Measurements from ENCODE around the gene COPB2. TPM values are rescaled to one million over a fixed set of nuclear protein-coding genes. Genes with fewer than 3 reads are reported as not detected.
A peak's percentile ranks its signal among the peaks of the same experiment; 100 is the strongest.

The COPB2 gene
- total and polyA plus RNA-seq, 2 of the 4 experiments (the other 2 are of a cell fraction): 179 to 363 TPM

- no peak for TF ChIP-seq USF2 (IDR thresholded peaks at IDR 0.05; ENCODE audit: low read depth, low read length)
- TF ChIP-seq RFX5 (IDR thresholded peaks at IDR 0.05; ENCODE audit: low read depth, low read length): no peak
- no peak for TF ChIP-seq MXI1 (IDR thresholded peaks at IDR 0.05; ENCODE audit: borderline replicate concordance, low read depth, low read length)
- no peak for TF ChIP-seq MAZ (IDR thresholded peaks at IDR 0.05; ENCODE audit: borderline replicate concordance, low read depth, low read length)
- TF ChIP-seq BHLHE40 (IDR thresholded peaks at IDR 0.05; ENCODE audit: low read depth, low read length): no peak
- no peak for TF ChIP-seq RCOR1 (IDR thresholded peaks at IDR 0.05; ENCODE audit: insufficient replicate concordance, low read length)
These were observed 31.5 kb downstream of the COPB2 start (continued) for GRCh38 chr3:139357899-139358298.

- H3K56ac ChIP-seq (ENCODE audit: extremely low read depth, insufficient read depth, low read length): no peak overlapping the region
- H2AK5ac ChIP-seq (ENCODE audit: low read depth, low read length): no peak overlapping the region
- 67% methylated on average over 1 of the region's 1 CpG; no CpG with 5 or more reads in 1 of the 2 experiments for WGBS, 2 experiments (ENCODE audit: extremely low coverage in 2 of 2, insufficient read length in 1 of 2)
- no peak overlapping the region for H4K91ac ChIP-seq (ENCODE audit: insufficient read depth, low read depth, low read length)
- H3K36me3 ChIP-seq (ENCODE audit: control insufficient read depth, insufficient read depth, low read length): peaks cover 44% of the 10 kb centered on the region
- H3K4ac ChIP-seq (ENCODE audit: low read depth, low read length): no peak overlapping the region
- POLR2A ChIA-PET (ENCODE audit: unreplicated experiment): no interaction called here
- peaks cover 2% of the 10 kb centered on the region; the same call in 1 of the 2 replicates for H3K4me1 ChIP-seq (ENCODE audit: control insufficient read depth, insufficient read depth, low read length)
- dilution Hi-C loops (cut with HindIII; ENCODE audit: low sequenced_read_pairs, unreplicated experiment) (no loop called here), intact Hi-C loops (cut with micrococcal nuclease) (no loop called here), in situ Hi-C loops (cut with MboI; ENCODE audit: low sequenced_read_pairs) (no loop called here)
- no peak overlapping the region for H3K4me3 ChIP-seq (ENCODE audit: insufficient read depth, low read depth, low read length)
- no peaks in the 10 kb centered on the region for H4K20me1 ChIP-seq (ENCODE audit: insufficient read depth, low read length)
- CTCF ChIA-PET: no interaction called here
- no peaks in the 10 kb centered on the region for H3K9me1 ChIP-seq (ENCODE audit: insufficient read depth, low read length)
- no peak overlapping the region for H2BK15ac ChIP-seq (ENCODE audit: low read depth, low read length)
- no peak overlapping the region for H3K9ac ChIP-seq (ENCODE audit: low read depth, low read length)
- H4K5ac ChIP-seq (ENCODE audit: low read depth, low read length): no peak overlapping the region
- no TSS peak for BruUV-seq (replicated peaks)
- no peak overlapping the region for H3K23ac ChIP-seq (ENCODE audit: low read depth, low read length)
- H3K9me3 ChIP-seq (ENCODE audit: control insufficient read depth, insufficient read depth, low read length): no peaks in the 10 kb centered on the region
- no peak overlapping the region for H2AK9ac ChIP-seq (replicated peaks; ENCODE audit: low read depth, low read length, poor library complexity)
- no peak overlapping the region for H3K14ac ChIP-seq (replicated peaks; ENCODE audit: low read depth, low read length)
- DNase-seq (no peak), ATAC-seq (ENCODE audit: low read depth) (no peak)
- no peak overlapping the region for H3K27ac ChIP-seq (ENCODE audit: insufficient read depth, low read length)
- no peak for TF ChIP-seq CEBPB (IDR thresholded peaks at IDR 0.05; ENCODE audit: low read depth, low read length)
- no peak overlapping the region for H2BK5ac ChIP-seq (ENCODE audit: low read depth, low read length, poor library complexity, severe bottlenecking)
- no peak overlapping the region for H2BK20ac ChIP-seq (ENCODE audit: low read depth, low read length)
- H3K18ac ChIP-seq (ENCODE audit: low read depth, low read length): no peak overlapping the region
- peaks cover 4 to 10% of the 10 kb centered on the region in 2 experiments; a peak in 3 of 4 replicates for H3K79me1 ChIP-seq (ENCODE audit: low read depth in 1 of 2, low read length in 2 of 2)
- H3K27me3 ChIP-seq (ENCODE audit: control insufficient read depth, insufficient read depth, low read length): no peaks in the 10 kb centered on the region
- no peak overlapping the region for H2BK120ac ChIP-seq (ENCODE audit: low read depth, low read length)
- 0 out of 4 replicates have a peak overlapping the region, but pooled peaks of 1 of the 2 experiments have one; percentile 34 for H4K8ac ChIP-seq (ENCODE audit: low read depth in 2 of 2, low read length in 2 of 2)
- no peak overlapping the region for H3K4me2 ChIP-seq (ENCODE audit: low read depth, low read length)
- H2AFZ ChIP-seq (replicated peaks; ENCODE audit: low read length, poor library complexity): no peak overlapping the region
These were observed 33.6 kb downstream of the COPB2 start for GRCh38 chr3:139355891-139356290.
